IMR-90 (cell line): ENCODE results near the gene SPAG9. TPM values are rescaled to one million over a fixed set of nuclear protein-coding genes. Genes with fewer than 3 reads are reported as not detected.

ENCODE experiments used
- ATAC-seq: fragments of 200-7000 bp; cut with Tn5 transposase; 2 replicates; pipeline ENCODE4 v1.9.1; 2020; ENCODE audit warnings: low read depth, mild to moderate bottlenecking, moderate library complexity
- BruUV-seq: library from RNA; stranded (reverse); fragments of 400-500 nt; replicated peaks from 2 replicates; lab custom pipeline; 2021; lab: Mats Ljungman, UMichigan
- CTCF ChIA-PET: fragments of 300-600 bp; formaldehyde crosslinking; extraction: SDS; loops from one replicate; lab custom pipeline; 2021; ENCODE audit warnings: antibody characterized with exemption; lab: Yijun Ruan, JAX
- POLR2A ChIA-PET: fragments of 300-600 bp; sonication (Branson Sonifier 250); formaldehyde crosslinking; loops from one replicate; lab custom pipeline; 2022; ENCODE audit warnings: antibody characterized with exemption; ENCODE audit not compliant: unreplicated experiment; lab: Charles Lee
- DNase-seq: peaks from one replicate; pipeline ENCODE4 v3.0.0; 2013
- H2AFZ ChIP-seq: replicated peaks from 2 replicates; pipeline ENCODE3; 2013; ENCODE audit warnings: low read length, mild to moderate bottlenecking; ENCODE audit not compliant: poor library complexity
- H2AK5ac ChIP-seq: 2 replicates; pipeline ENCODE4 v1.6.1; 2013; ENCODE audit warnings: low read depth, low read length, inconsistent platforms
- H2AK9ac ChIP-seq: replicated peaks from 2 replicates; pipeline ENCODE3; 2013; ENCODE audit warnings: mild to moderate bottlenecking, low read depth, low read length, moderate library complexity; ENCODE audit not compliant: poor library complexity
- H2BK120ac ChIP-seq: 2 replicates; pipeline ENCODE4 v1.6.1; 2013; ENCODE audit warnings: low read depth, low read length, inconsistent platforms
- H2BK15ac ChIP-seq: 3 replicates; pipeline ENCODE4 v1.6.1; 2013; ENCODE audit warnings: low read depth, low read length, inconsistent platforms
- H2BK20ac ChIP-seq: 2 replicates; pipeline ENCODE4 v1.6.1; 2013; ENCODE audit warnings: low read depth, mild to moderate bottlenecking, inconsistent platforms, low read length, moderate library complexity
- H2BK5ac ChIP-seq: 2 replicates; pipeline ENCODE4 v1.6.1; 2013; ENCODE audit warnings: mild to moderate bottlenecking, low read depth, low read length, inconsistent platforms; ENCODE audit not compliant: poor library complexity, severe bottlenecking
- H3K14ac ChIP-seq: replicated peaks from 2 replicates; pipeline ENCODE4 v1.6.1; 2013; ENCODE audit warnings: low read depth, low read length, inconsistent platforms
- H3K18ac ChIP-seq: 2 replicates; pipeline ENCODE4 v1.6.1; 2013; ENCODE audit warnings: low read depth, low read length, control low read depth
- H3K23ac ChIP-seq: 2 replicates; pipeline ENCODE4 v1.6.1; 2013; ENCODE audit warnings: low read depth, low read length, inconsistent platforms
- H3K27ac ChIP-seq: 2 replicates; pipeline ENCODE4 v1.5.1; 2013; ENCODE audit warnings: mild to moderate bottlenecking, control low read depth, low read length; ENCODE audit not compliant: insufficient read depth
- H3K27me3 ChIP-seq: 2 replicates; pipeline ENCODE4 v1.6.1; 2013; ENCODE audit warnings: low read length; ENCODE audit not compliant: control insufficient read depth, insufficient read depth
- H3K36me3 ChIP-seq: 2 replicates; pipeline ENCODE4 v1.6.1; 2013; ENCODE audit warnings: low read length, mixed read lengths; ENCODE audit not compliant: control insufficient read depth, insufficient read depth
- H3K4ac ChIP-seq: 2 replicates; pipeline ENCODE4 v1.6.1; 2013; ENCODE audit warnings: low read depth, low read length, inconsistent platforms
- H3K4me1 ChIP-seq: 2 replicates; pipeline ENCODE4 v1.6.1; 2013; ENCODE audit warnings: low read length, mixed read lengths; ENCODE audit not compliant: control insufficient read depth, insufficient read depth
- H3K4me2 ChIP-seq: 2 replicates; pipeline ENCODE4 v1.6.1; 2013; ENCODE audit warnings: low read depth, mild to moderate bottlenecking, control low read depth, low read length, moderate library complexity
- H3K4me3 ChIP-seq: 2 replicates; pipeline ENCODE4 v1.5.1; 2013; ENCODE audit warnings: low read depth, mild to moderate bottlenecking, control low read depth, low read length, moderate library complexity; ENCODE audit not compliant: insufficient read depth
- H3K56ac ChIP-seq: 2 replicates; pipeline ENCODE4 v1.6.1; 2013; ENCODE audit warnings: low read length, inconsistent platforms; ENCODE audit not compliant: insufficient read depth; ENCODE audit errors: extremely low read depth
- H3K79me1 ChIP-seq, 2 experiments: 2 replicates each; pipeline ENCODE4 v1.6.1; 2013; ENCODE audit warnings: low read length in 2 of 2, inconsistent platforms in 1 of 2, low read depth in 1 of 2
- H3K9ac ChIP-seq: 2 replicates; pipeline ENCODE4 v1.6.1; 2013; ENCODE audit warnings: low read depth, low read length, control low read depth
- H3K9me1 ChIP-seq: 2 replicates; pipeline ENCODE4 v1.6.1; 2013; ENCODE audit warnings: low read length, inconsistent platforms; ENCODE audit not compliant: insufficient read depth
- H3K9me3 ChIP-seq: 2 replicates; pipeline ENCODE4 v1.6.1; 2013; ENCODE audit warnings: low read length; ENCODE audit not compliant: control insufficient read depth, insufficient read depth
- H4K20me1 ChIP-seq: 2 replicates; pipeline ENCODE4 v1.6.1; 2013; ENCODE audit warnings: low read length, inconsistent platforms; ENCODE audit not compliant: insufficient read depth
- H4K5ac ChIP-seq: 2 replicates; pipeline ENCODE4 v1.6.1; 2013; ENCODE audit warnings: mild to moderate bottlenecking, low read depth, low read length, control low read depth
- H4K8ac ChIP-seq, 2 experiments: 2 replicates each; pipeline ENCODE4 v1.6.1; 2013; ENCODE audit warnings: low read depth in 2 of 2, low read length in 2 of 2, control low read depth in 1 of 2, inconsistent platforms in 1 of 2
- H4K91ac ChIP-seq: 2 replicates; pipeline ENCODE4 v1.6.1; 2013; ENCODE audit warnings: low read depth, low read length, inconsistent platforms; ENCODE audit not compliant: insufficient read depth
- FOS ChIP-seq: fragments of 150-350 bp; IDR thresholded peaks from 2 replicates; pipeline ENCODE4 v1.6.1; 2016; ENCODE audit warnings: low read depth, low read length
- MAFK ChIP-seq: IDR thresholded peaks from 2 replicates; pipeline ENCODE4 v1.6.1; 2012; ENCODE audit warnings: low read depth, low read length, improper control_type of control experiment
- MXI1 ChIP-seq: IDR thresholded peaks from 2 replicates; pipeline ENCODE4 v1.6.1; 2012; ENCODE audit warnings: low read depth, mild to moderate bottlenecking, low read length, moderate library complexity, borderline replicate concordance
- USF2 ChIP-seq: fragments of 150-350 bp; IDR thresholded peaks from 2 replicates; pipeline ENCODE4 v1.6.1; 2017; ENCODE audit warnings: mild to moderate bottlenecking, antibody characterized with exemption, low read length, low read depth
- dilution Hi-C: fragments of 300-500 bp; cut with HindIII; formaldehyde crosslinking; loops from one replicate; pipeline ENCODE4 v1.14.3; 2018; ENCODE audit warnings: low sequenced_read_pairs; ENCODE audit not compliant: unreplicated experiment
- in situ Hi-C: fragments of 300-500 bp; cut with MboI; formaldehyde crosslinking; loops from 3 replicates; pipeline ENCODE4 v1.14.3; 2019; ENCODE audit warnings: low sequenced_read_pairs, inconsistent platforms, mixed read lengths
- intact Hi-C: fragments of 100-400 bp; cut with micrococcal nuclease; formaldehyde crosslinking; loops from 2 replicates; pipeline ENCODE4 v1.10.0; 2022
- polyA plus RNA-seq, 3 experiments: library from polyadenylated mRNA; depleted of rRNA; stranded (reverse); fragments of >200 nt; gene quantifications; 2 replicates each; pipeline ENCODE4 v1.2.3, GENCODE V29; 2012; ENCODE audit warnings: low replicate concordance in 1 of 3
- total RNA-seq: library from RNA; depleted of rRNA; stranded (reverse); fragments of >200 nt; gene quantifications from 2 replicates; pipeline ENCODE4 v1.2.3, GENCODE V29; 2012

Gene SPAG9
- total and polyA plus RNA-seq, 2 of the 4 experiments (the other 2 are of a cell fraction) = 26.7 to 75.5 TPM

- no peak overlapping the region for H4K5ac ChIP-seq
- H4K20me1 ChIP-seq = no peaks in the 10 kb centered on the region
- peak overlapping the region; percentile 31 for H2BK5ac ChIP-seq
- peaks cover 14% of the 10 kb centered on the region for H3K9me1 ChIP-seq
- no peak overlapping the region for H3K9ac ChIP-seq
- no peaks in the 10 kb centered on the region for H3K27me3 ChIP-seq
- in situ Hi-C loops (no loop called here), intact Hi-C loops (no loop called here), dilution Hi-C loops (no loop called here)
- H3K27ac ChIP-seq = no peak overlapping the region; the same call in 1 of the 2 replicates
- H3K14ac ChIP-seq = no peak overlapping the region
- peaks cover 3% of the 10 kb centered on the region; the same call in 1 of the 2 replicates for H3K36me3 ChIP-seq
- POLR2A ChIA-PET = no interaction called here
- no peak overlapping the region for H3K23ac ChIP-seq
- H3K79me1 ChIP-seq = peaks cover 4 to 33% of the 10 kb centered on the region in 2 experiments
- no peak overlapping the region for H4K8ac ChIP-seq
- H3K4me1 ChIP-seq = peaks cover 4% of the 10 kb centered on the region
- peak; percentile 97 for ATAC-seq
- no peaks in the 10 kb centered on the region for H3K9me3 ChIP-seq
- DNase-seq = peak; percentile 91
- no peak overlapping the region for H4K91ac ChIP-seq
- no TSS peak for BruUV-seq
- no peak overlapping the region for H2BK15ac ChIP-seq
- H2AK5ac ChIP-seq = no peak overlapping the region
- H2AFZ ChIP-seq = no peak overlapping the region
- H3K56ac ChIP-seq = no peak overlapping the region
- H2BK120ac ChIP-seq = no peak overlapping the region
- H2BK20ac ChIP-seq = no peak overlapping the region
- CTCF ChIA-PET = interaction anchor here (0.8 to 0.9 kb wide), 2 partner anchors 9 to 14 kb away, joined by 3 read pairs; no protein-coding TSS in a partner anchor
- H3K4me2 ChIP-seq = no peak overlapping the region
- no peak overlapping the region for H3K4me3 ChIP-seq
- H3K4ac ChIP-seq = no peak overlapping the region
- H3K18ac ChIP-seq = 0 out of 2 replicates have a peak overlapping the region, but pooled peaks have one; percentile 16
- no peak overlapping the region for H2AK9ac ChIP-seq
- TF ChIP-seq FOS (no peak), USF2 (no peak), MAFK (peak; percentile 68), MXI1 (no peak)
Observed at GRCh38 chr17:51035431-51035830, 85.2 kb downstream of the SPAG9 start.
